HG03103 (cell line): ENCODE results near the gene NDUFAF2.
"Not testable (repeated sequence)": the region's sequence is repeated elsewhere in the genome, so short reads cannot be mapped to it uniquely, and the experiment has no call there.

Source experiments
- ATAC-seq: cut with Tn5 transposase; IDR thresholded peaks from one replicate; pipeline ENCODE4 v1.9.1; 2021; ENCODE audit warnings: low read depth; ENCODE audit not compliant: unreplicated experiment

NDUFAF2 gene

GRCh38 chr5:60944904-60945812, at the start of gene NDUFAF2, which contains the start of gene ERCC8:
NDUFAF2 (plus strand) TSS chr5:60945205; CDS start chr5:60945256, 51 bp downstream.
ERCC8 (minus strand) TSS chr5:60945070; CDS start chr5:60945008, 62 bp downstream.
- ATAC-seq: peak; percentile 97

DNA sequence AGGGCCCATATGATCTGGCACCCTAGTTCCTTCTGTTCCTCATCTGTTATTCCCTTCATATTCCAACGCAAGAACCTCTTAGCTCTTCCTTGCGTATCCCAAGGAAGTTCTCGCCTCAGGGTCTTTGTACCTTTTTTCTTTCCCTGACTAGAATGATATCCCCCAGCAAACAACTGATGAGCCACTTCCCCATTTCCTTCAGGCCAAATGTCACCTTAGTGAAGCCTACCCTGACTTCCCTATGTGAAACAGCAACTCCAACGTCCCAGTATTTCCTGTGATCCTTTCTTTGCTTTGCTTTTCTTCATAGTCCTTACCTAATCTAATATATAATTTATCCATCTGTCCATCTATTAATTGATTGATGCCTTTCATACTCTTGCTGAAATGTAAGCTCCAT, 48.0 kb upstream of the NDUFAF2 start:
- no peak for ATAC-seq

DNA sequence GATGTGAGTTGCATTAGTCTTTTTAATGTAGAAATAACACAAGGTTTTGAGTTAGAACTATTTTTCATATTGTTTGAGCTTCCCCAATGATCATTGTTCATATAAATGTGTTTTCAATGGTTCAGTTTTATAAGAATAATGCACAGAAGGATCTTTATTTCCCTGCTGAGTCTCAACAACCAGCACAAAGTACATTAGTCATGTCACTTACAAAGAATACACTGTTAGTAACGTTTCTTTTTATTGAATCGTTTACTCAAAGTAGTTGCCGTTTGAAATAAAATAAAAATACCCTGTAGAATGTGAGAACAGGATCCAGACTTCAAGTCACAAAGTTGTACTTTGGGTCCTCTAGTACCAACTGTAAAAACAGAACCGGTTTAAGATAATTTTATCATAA, 41.6 kb upstream of the NDUFAF2 start:
- no peak for ATAC-seq

GRCh38 chr5:60916646-60917045, 28.4 kb upstream of the NDUFAF2 start:
- no peak for ATAC-seq

DNA sequence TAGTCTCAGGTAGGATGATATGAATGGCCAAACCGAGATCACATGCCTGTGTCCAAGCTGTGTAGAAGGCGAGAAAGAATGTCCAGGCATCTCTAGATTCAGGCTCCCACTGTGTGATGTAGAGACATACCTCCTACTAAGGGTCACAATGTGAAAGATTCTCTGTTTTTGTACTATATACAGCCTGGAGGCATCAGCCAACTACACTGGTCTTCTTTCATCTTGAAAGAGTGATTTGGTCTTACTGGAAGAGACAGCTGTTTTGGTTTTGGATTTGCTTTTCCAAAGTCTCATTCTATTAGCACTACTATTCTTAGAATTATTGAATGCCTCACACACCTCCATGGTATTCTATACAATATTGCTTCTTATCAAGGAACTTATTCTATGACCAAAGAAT, 26.5 kb upstream of the NDUFAF2 start:
- no peak for ATAC-seq

DNA sequence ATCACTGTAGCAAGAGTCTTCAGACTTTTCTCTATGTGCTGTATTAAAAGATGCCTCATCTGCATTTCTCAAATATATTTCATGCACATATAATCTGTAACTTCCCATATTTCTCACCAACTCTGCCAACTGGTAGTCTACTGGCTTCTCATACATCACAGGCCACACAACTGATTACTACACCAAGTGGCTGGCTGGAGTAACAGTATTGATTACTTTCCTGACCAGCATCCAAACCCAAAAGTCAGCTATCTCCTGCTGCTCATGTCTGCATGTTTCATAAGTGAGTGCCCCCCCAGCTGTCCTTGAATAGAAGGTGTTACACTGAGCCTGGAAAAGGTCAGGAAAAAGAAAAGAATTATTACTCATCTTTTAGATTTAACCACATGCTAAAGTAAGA, 17.6 kb upstream of the NDUFAF2 start:
- no peak for ATAC-seq

DNA sequence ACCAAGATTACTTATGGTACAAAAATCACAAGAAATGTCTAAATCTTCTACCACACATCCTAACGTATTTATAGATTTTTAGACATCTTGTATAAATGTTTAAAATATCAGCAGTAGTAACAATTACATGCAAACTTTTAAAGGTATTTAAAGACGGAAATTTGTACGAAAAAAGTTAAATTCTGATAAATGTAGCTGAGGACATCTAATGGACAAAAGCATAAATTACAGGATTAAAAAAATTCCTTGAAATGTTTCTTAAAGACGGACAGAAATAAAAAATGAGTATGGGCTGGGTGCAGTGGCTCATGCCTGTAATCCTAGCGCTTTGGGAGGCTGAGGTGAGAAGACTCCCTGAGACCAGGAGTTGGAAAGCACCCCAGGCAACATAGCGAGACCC, 16.0 kb upstream of the NDUFAF2 start:
- ATAC-seq: no peak

DNA sequence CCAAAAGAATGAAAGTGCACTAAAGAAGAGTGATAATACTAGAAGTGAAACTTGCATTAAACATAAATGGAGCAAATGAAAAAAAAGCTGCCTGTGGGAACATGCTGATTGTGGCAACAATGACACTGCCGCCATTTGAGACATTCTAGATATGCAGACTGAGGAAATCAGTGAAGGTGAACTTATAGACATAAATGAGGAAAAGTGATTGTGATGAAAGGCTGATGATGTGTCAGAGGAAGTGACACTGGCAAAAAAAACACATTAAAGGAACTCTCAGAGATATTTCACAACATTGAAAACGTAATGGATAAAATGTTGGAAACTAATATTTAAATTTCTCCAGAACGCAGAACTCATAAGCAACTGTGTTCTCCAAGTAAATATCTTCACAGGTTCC, 1.4 kb upstream of the NDUFAF2 start:
- no peak for ATAC-seq

GRCh38 chr5:60945813-60946187, 795 bp downstream of the NDUFAF2 start:
- ATAC-seq: peak; percentile 24

GRCh38 chr5:60948738-60949137, 3.7 kb downstream of the NDUFAF2 start:
- no peak for ATAC-seq

DNA sequence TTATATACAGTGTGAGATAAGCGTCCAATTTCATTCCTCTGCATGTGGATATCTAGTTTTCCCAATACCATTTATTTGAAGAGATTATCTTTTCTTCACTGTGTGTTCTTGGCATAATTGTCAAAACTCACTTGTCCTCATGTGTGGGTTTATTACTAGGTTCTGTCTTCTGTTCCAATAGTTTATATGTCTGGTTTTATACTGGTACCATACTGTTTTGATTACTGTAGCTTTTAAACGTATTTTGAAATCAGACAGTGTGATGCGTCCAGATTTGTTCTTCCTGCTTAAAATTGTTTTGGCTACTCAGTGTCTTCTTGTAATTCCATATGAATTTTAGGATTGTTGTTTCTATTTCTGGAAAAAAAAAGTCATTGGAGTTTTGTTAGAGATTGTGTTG, 10.2 kb downstream of the NDUFAF2 start:
- no peak for ATAC-seq

DNA sequence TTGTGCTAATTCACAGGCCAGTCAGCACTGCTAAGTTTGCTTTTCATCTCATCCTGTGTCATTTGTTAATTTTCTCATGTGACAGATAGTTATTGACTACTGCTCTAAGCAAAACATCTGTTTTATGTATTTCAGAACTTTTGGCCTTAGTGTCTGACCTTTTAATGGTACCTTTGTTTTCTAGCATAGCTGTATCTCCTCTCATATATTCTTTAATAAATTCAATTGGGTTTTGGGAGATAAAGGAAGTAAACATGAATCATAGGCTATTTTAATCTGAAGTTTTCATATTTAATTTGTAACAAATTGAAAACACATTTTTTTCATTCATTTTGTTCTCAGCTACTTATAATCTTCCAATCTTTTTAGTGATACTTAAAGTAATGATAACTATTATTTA, 13.1 kb downstream of the NDUFAF2 start:
- no peak for ATAC-seq

DNA sequence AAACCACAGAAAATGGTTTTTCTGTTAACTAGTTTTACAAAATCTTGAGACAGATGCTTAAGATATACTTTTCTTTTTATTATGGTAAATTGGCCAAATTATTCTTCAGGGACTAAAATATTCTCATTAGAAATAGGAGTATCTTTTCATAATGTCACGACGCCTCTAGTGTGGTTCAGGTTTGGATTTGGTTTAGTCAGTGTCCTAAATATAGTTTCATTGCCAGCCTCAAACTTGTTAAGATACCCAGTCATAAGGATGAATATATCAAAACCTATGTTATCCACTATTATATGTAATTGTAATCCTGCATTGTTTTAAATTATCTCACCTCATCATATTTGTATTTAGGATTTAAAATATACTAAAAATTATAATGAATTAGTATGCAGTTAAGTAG, 13.7 kb downstream of the NDUFAF2 start:
- ATAC-seq: no peak

- ATAC-seq: no peak
These were observed 14.2 kb downstream of the NDUFAF2 start for GRCh38 chr5:60959156-60959555.

GRCh38 chr5:60960591-60960990, 15.6 kb downstream of the NDUFAF2 start:
- no peak for ATAC-seq

DNA sequence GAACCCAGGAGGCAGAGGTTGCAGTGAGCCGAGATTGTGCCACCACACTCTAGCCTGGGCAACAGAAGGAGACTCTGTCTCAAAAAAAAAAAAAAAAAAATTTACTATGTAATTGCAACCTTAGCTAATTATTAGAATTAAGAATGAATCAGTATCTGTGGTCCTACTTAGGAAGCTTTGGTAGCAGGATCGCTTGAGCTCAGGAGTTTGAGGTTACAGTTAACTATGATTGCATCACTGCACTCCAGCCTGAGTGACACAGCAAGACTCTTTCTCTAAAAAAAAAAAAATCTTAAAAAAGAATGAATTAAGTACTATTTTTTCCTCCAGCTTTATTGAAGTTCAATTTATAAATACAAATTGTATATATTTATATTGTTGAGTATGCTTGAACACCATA, 16.7 kb downstream of the NDUFAF2 start:
- no peak for ATAC-seq

DNA sequence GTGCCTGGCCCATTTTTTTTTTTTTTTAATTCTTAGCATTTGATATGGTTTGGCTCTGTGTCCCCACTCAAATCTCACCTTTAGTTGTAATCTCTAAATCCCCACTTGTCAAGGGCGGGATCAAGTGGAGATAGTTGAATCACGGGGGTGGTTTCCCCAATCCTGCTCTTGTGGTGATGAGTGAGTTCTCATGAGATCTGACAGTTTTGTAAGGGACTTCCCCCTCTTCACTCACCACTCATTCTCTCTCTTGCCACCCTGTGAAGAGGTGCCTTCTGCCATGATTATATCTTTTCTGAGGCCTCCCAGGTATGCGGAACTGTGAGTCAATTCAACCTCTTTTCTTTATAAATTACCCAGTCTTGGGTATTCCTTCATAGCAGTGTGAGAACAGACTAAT, 27.2 kb downstream of the NDUFAF2 start:
- ATAC-seq: no peak

- ATAC-seq: no peak
These were observed 33.1 kb downstream of the NDUFAF2 start for GRCh38 chr5:60977956-60978737.

DNA sequence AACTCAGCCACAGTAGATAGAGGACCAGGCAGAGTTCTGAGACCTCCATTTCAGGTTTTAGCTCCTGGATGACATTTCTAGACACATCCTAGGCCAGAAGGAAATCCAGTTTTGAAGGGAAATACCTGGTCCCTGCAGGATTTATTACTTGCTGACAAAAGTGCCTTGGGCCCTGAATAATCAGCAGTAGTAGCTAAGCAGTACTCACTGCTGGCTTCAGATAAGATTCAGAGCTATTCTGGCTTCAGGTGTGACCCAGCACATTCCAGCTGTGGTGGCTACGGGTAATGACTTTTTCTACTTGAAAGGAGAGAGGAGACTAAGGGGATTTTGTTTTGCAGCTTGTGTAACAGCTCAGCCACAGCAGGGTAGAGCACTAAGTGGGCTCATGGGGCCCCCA, 34.0 kb downstream of the NDUFAF2 start:
- no peak for ATAC-seq

DNA sequence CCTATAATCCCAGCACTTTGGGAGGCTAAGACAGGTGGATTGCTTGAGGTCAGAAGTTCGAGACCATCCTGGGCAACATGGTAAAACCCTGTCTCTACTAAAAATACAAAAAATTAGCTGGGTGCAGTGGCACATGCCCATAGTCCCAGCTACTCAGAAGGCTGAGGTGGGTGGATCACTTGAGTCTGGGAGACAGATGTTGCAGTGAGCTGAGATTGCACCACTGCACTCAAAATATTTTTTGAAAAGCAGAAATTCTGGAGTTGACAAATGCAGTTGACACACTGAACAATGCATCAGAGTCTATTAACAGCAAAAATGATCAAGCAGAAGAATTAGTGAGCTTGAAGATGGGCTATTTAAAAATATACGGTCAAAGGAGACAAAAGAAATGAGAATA, 35.5 kb downstream of the NDUFAF2 start:
- no peak for ATAC-seq

GRCh38 chr5:60982127-60982526, 37.1 kb downstream of the NDUFAF2 start:
- ATAC-seq: not testable (repeated sequence)

- no peak for ATAC-seq
These were observed 44.8 kb downstream of the NDUFAF2 start for GRCh38 chr5:60989790-60990189.
